GM18909 (cell line): ENCODE data around the gene ZPBP2.
"Not testable (repeated sequence)": the region's sequence is repeated elsewhere in the genome, so short reads cannot be mapped to it uniquely, and the experiment has no call there.

ENCODE experiments used
- ATAC-seq: cut with Tn5 transposase; IDR thresholded peaks from one replicate; pipeline ENCODE4 v1.9.1; 2021; ENCODE audit warnings: mild to moderate bottlenecking; ENCODE audit not compliant: unreplicated experiment, poor library complexity

ZPBP2 gene

GRCh38 chr17:39852239-39852638, 15.8 kb upstream of the ZPBP2 start:
- ATAC-seq, result no peak

- ATAC-seq, result no peak
These were observed 13.1 kb upstream of the ZPBP2 start for GRCh38 chr17:39854909-39855308.

GRCh38 chr17:39855911-39856649, 11.9 kb upstream of the ZPBP2 start:
- ATAC-seq, result not testable (repeated sequence)

- ATAC-seq, result no peak
These were observed 6.8 kb upstream of the ZPBP2 start for GRCh38 chr17:39861235-39861634.

- no peak for ATAC-seq
These were observed 4.6 kb upstream of the ZPBP2 start for GRCh38 chr17:39863244-39863917.

GRCh38 chr17:39863918-39864746, 3.9 kb upstream of the ZPBP2 start, which contains the start of gene IKZF3:
TSS of gene IKZF3 (minus strand) at chr17:39864312. CDS start at chr17:39864126, 186 bp downstream.
- peak; percentile 44 for ATAC-seq

- ATAC-seq, result no peak
These were observed 1.8 kb upstream of the ZPBP2 start for GRCh38 chr17:39866013-39866730.

GRCh38 chr17:39867084-39867879, 720 bp upstream of the ZPBP2 start:
- ATAC-seq, result peak; percentile 63

- no peak for ATAC-seq
These were observed 546 bp downstream of the ZPBP2 start for GRCh38 chr17:39868554-39868942.

GRCh38 chr17:39870776-39871175, 2.8 kb downstream of the ZPBP2 start:
- no peak for ATAC-seq

GRCh38 chr17:39871801-39872200, 3.8 kb downstream of the ZPBP2 start:
- ATAC-seq, result no peak

GRCh38 chr17:39872751-39873150, 4.7 kb downstream of the ZPBP2 start:
- no peak for ATAC-seq

GRCh38 chr17:39886102-39886501, 18.1 kb downstream of the ZPBP2 start:
- ATAC-seq, result not testable (repeated sequence)

GRCh38 chr17:39887078-39887477, 19.1 kb downstream of the ZPBP2 start:
- no peak for ATAC-seq

- ATAC-seq, result no peak
These were observed 21.2 kb downstream of the ZPBP2 start for GRCh38 chr17:39889200-39889599.

GRCh38 chr17:39894681-39895376, 26.8 kb downstream of the ZPBP2 start:
- ATAC-seq, result no peak

GRCh38 chr17:39898088-39898487, 30.1 kb downstream of the ZPBP2 start:
- ATAC-seq, result no peak

- ATAC-seq, result no peak
These were observed 31.2 kb downstream of the ZPBP2 start for GRCh38 chr17:39899215-39899614.

GRCh38 chr17:39902027-39902426, 34.0 kb downstream of the ZPBP2 start:
- not testable (repeated sequence) for ATAC-seq
